H1 (cell line): ENCODE data around the gene P3R3URF. TPM values are rescaled to one million over a fixed set of nuclear protein-coding genes. Genes with fewer than 3 reads are reported as not detected.

Experiments
- CTCF ChIA-PET: fragments of 300-600 bp; sonication (Branson Sonifier 250); formaldehyde crosslinking; loops from one replicate; lab custom pipeline; 2021; ENCODE audit not compliant: partially characterized antibody; lab: Charles Lee
- POLR2A ChIA-PET: fragments of 300-600 bp; sonication (Branson Sonifier 250); formaldehyde crosslinking; loops from one replicate; lab custom pipeline; 2021; ENCODE audit warnings: inconsistent platforms; ENCODE audit not compliant: partially characterized antibody; lab: Charles Lee
- DNase-seq, 2 experiments: peaks; one replicate each; pipeline versions ENCODE4 v3.0.0 to v3.0.0-alpha.2; 2010 to 2022; ENCODE audit warnings: low spot score in 2 of 2, low read depth in 1 of 2, mixed read lengths in 1 of 2
- FAIRE-seq: peaks from 2 replicates; lab custom pipeline; 2011; peaks lifted over from hg19 to GRCh38; lab: Jason Lieb, UNC
- H2AFZ ChIP-seq: 2 replicates; pipeline ENCODE4 v1.8.1; 2012; ENCODE audit warnings: low read length, inconsistent platforms
- H2AK5ac ChIP-seq: 2 replicates; pipeline ENCODE4 v1.6.1; 2013; ENCODE audit warnings: low read depth, low read length
- H2BK120ac ChIP-seq: replicated peaks from 2 replicates; pipeline ENCODE3; 2013; ENCODE audit warnings: low read depth, low read length, inconsistent platforms
- H2BK12ac ChIP-seq: 2 replicates; pipeline ENCODE4 v1.6.1; 2013; ENCODE audit warnings: low read depth, low read length
- H2BK15ac ChIP-seq: 2 replicates; pipeline ENCODE4 v1.6.1; 2013; ENCODE audit warnings: low read length
- H2BK20ac ChIP-seq: 2 replicates; pipeline ENCODE4 v1.6.1; 2013; ENCODE audit warnings: low read length
- H2BK5ac ChIP-seq: 2 replicates; pipeline ENCODE4 v1.6.1; 2013; ENCODE audit warnings: low read depth, low read length
- H3K14ac ChIP-seq: 2 replicates; pipeline ENCODE4 v1.6.1; 2013; ENCODE audit warnings: inconsistent platforms; ENCODE audit not compliant: insufficient read length
- H3K18ac ChIP-seq: 2 replicates; pipeline ENCODE4 v1.6.1; 2013; ENCODE audit warnings: low read length; ENCODE audit errors: extremely low read depth
- H3K23ac ChIP-seq: 2 replicates; pipeline ENCODE4 v1.6.1; 2013; ENCODE audit warnings: inconsistent platforms; ENCODE audit not compliant: insufficient read length
- H3K23me2 ChIP-seq: 2 replicates; pipeline ENCODE4 v1.6.1; 2013; ENCODE audit warnings: low read depth, low read length
- H3K27ac ChIP-seq: 2 replicates; pipeline ENCODE4 v1.6.1; 2011; ENCODE audit warnings: low read depth, low read length, inconsistent platforms
- H3K27me3 ChIP-seq, 4 experiments: replicated peaks in 1 of 4; 1 replicate in 1 of 4; 2 replicates in 3 of 4; pipeline versions ENCODE4 v1.6.1 to v1.8.1; 2011 to 2013; ENCODE audit warnings: low read length in 3 of 4, mild to moderate bottlenecking in 3 of 4, inconsistent platforms in 2 of 4, mixed read lengths in 2 of 4, moderate library complexity in 1 of 4; ENCODE audit not compliant: control insufficient read depth in 3 of 4, insufficient read depth in 3 of 4; ENCODE audit errors: extremely low read depth in 1 of 4
- H3K36me3 ChIP-seq, 4 experiments: 2 replicates each; pipeline versions ENCODE4 v1.6.1 to v1.8.1; 2011 to 2013; ENCODE audit warnings: mild to moderate bottlenecking in 4 of 4, low read length in 3 of 4, moderate library complexity in 2 of 4, control low read depth in 1 of 4, inconsistent platforms in 1 of 4; ENCODE audit not compliant: insufficient read depth in 4 of 4, control insufficient read depth in 2 of 4
- H3K4ac ChIP-seq: replicated peaks from 2 replicates; pipeline ENCODE3; 2013; ENCODE audit warnings: low read length, low read depth, mixed read lengths, inconsistent platforms; ENCODE audit not compliant: insufficient read length
- H3K4me1 ChIP-seq, 4 experiments: replicated peaks in 1 of 4; 1 replicate in 1 of 4; 2 replicates in 3 of 4; pipeline versions ENCODE4 v1.6.1 to v1.8.1; 2011 to 2013; ENCODE audit warnings: low read length in 3 of 4, inconsistent platforms in 2 of 4, mixed read lengths in 1 of 4; ENCODE audit not compliant: insufficient read depth in 4 of 4, control insufficient read depth in 3 of 4
- H3K4me2 ChIP-seq, 2 experiments: 2 replicates each; pipeline versions ENCODE4 v1.6.1 to v1.8.1; 2011 to 2013; ENCODE audit warnings: low read depth in 2 of 2, low read length in 2 of 2, control low read depth in 1 of 2, inconsistent platforms in 1 of 2, mild to moderate bottlenecking in 1 of 2; ENCODE audit not compliant: insufficient read depth in 1 of 2
- H3K4me3 ChIP-seq, 4 experiments: fragments of 200-600, 300-600 bp in 1 of 4; sonication (generic), shearing (Covaris generic), sonication (Bioruptor Twin) in 1 of 4; 2 replicates each; pipeline versions ENCODE4 v1.5.1 to v1.8.1; 2011 to 2016; ENCODE audit warnings: low read length in 4 of 4, low read depth in 3 of 4, control low read depth in 2 of 4, inconsistent platforms in 2 of 4, mild to moderate bottlenecking in 2 of 4, mixed read lengths in 1 of 4, moderate library complexity in 1 of 4; ENCODE audit not compliant: insufficient read depth in 2 of 4; ENCODE audit errors: extremely low read depth in 1 of 4
- H3K56ac ChIP-seq: replicated peaks from 2 replicates; pipeline ENCODE3; 2013; ENCODE audit warnings: low read depth, mild to moderate bottlenecking, mixed read lengths, low read length, inconsistent platforms; ENCODE audit not compliant: insufficient read length
- H3K79me1 ChIP-seq: 2 replicates; pipeline ENCODE4 v1.6.1; 2013; ENCODE audit warnings: low read depth, low read length, control low read depth
- H3K79me2 ChIP-seq, 2 experiments: 2 replicates each; pipeline versions ENCODE4 v1.6.1 to v1.8.1; 2012 to 2013; ENCODE audit warnings: low read length in 2 of 2, mild to moderate bottlenecking in 2 of 2, inconsistent platforms in 1 of 2; ENCODE audit not compliant: insufficient read depth in 2 of 2, control insufficient read depth in 1 of 2
- H3K9ac ChIP-seq, 4 experiments: replicated peaks in 1 of 4; 1 replicate in 1 of 4; 2 replicates in 3 of 4; pipeline versions ENCODE4 v1.6.1 to v1.8.1; 2011 to 2013; ENCODE audit warnings: low read depth in 3 of 4, low read length in 3 of 4, control low read depth in 2 of 4, mild to moderate bottlenecking in 2 of 4, moderate library complexity in 2 of 4, inconsistent platforms in 1 of 4; ENCODE audit errors: extremely low read depth in 1 of 4
- H3K9me3 ChIP-seq, 2 experiments: 2 replicates each; pipeline versions ENCODE4 v1.6.1 to v1.8.1; 2012 to 2013; ENCODE audit warnings: mild to moderate bottlenecking in 2 of 2, moderate library complexity in 2 of 2, control low read depth in 1 of 2, inconsistent platforms in 1 of 2, low read depth in 1 of 2, low read length in 1 of 2, mixed read lengths in 1 of 2; ENCODE audit not compliant: insufficient read depth in 2 of 2
- H4K20me1 ChIP-seq, 2 experiments: replicated peaks in 1 of 2; 2 replicates each; pipeline versions ENCODE3 to v1.8.1; 2011 to 2013; ENCODE audit warnings: inconsistent platforms in 2 of 2, low read length in 2 of 2, mild to moderate bottlenecking in 1 of 2; ENCODE audit not compliant: insufficient read depth in 2 of 2, control insufficient read depth in 1 of 2
- H4K5ac ChIP-seq: 2 replicates; pipeline ENCODE4 v1.6.1; 2013; ENCODE audit warnings: low read length, low read depth, mixed read lengths, inconsistent platforms; ENCODE audit not compliant: insufficient read length
- H4K8ac ChIP-seq: 2 replicates; pipeline ENCODE4 v1.8.0; 2013; ENCODE audit warnings: mild to moderate bottlenecking, moderate library complexity, low read length, inconsistent platforms; ENCODE audit not compliant: insufficient read depth; ENCODE audit errors: extremely low read depth
- H4K91ac ChIP-seq: replicated peaks from 2 replicates; pipeline ENCODE3; 2013; ENCODE audit warnings: low read length, mixed read lengths, inconsistent platforms; ENCODE audit not compliant: insufficient read length
- CEBPB ChIP-seq: IDR thresholded peaks from 2 replicates; pipeline ENCODE4 v1.6.1; 2012; ENCODE audit warnings: low read depth, low read length
- CTBP2 ChIP-seq: IDR thresholded peaks from 2 replicates; pipeline ENCODE4 v1.7.0; 2011; ENCODE audit warnings: borderline replicate concordance, mild to moderate bottlenecking, moderate library complexity, mixed read lengths, low read length; ENCODE audit not compliant: insufficient read depth, insufficient read length
- GABPA ChIP-seq: IDR thresholded peaks from 2 replicates; pipeline ENCODE4 v1.6.1; 2011; ENCODE audit warnings: mild to moderate bottlenecking, low read length, moderate library complexity, borderline replicate concordance; ENCODE audit not compliant: insufficient read depth
- SIRT6 ChIP-seq: IDR thresholded peaks from one replicate; pipeline ENCODE4 v1.7.1; 2012; ENCODE audit warnings: low read length, inconsistent platforms
- SP4 ChIP-seq: IDR thresholded peaks from 2 replicates; pipeline ENCODE4 v1.6.1; 2012; ENCODE audit warnings: low read length, inconsistent platforms
- SUZ12 ChIP-seq: fragments of 200-600 bp; sonication (generic); IDR thresholded peaks from 2 replicates; pipeline ENCODE4 v1.6.1; 2012; ENCODE audit warnings: mild to moderate bottlenecking, inconsistent platforms, low read length, moderate library complexity, mixed read lengths
- WGBS, 2 experiments: shearing (Covaris generic) in 1 of 2; methylation state at CpG; one replicate each; pipeline versions ENCODE4 v1.1.6 to v1.1.7; 2013 to 2015; ENCODE audit warnings: low lambda C conversion rate in 2 of 2, mixed read lengths in 2 of 2, inconsistent platforms in 1 of 2, low coverage in 1 of 2, missing lambda C conversion rate in 1 of 2; ENCODE audit not compliant: insufficient replicate concordance in 2 of 2, insufficient coverage in 1 of 2, insufficient read length in 1 of 2; ENCODE audit errors: extremely low coverage in 1 of 2, missing lambda C conversion rate in 1 of 2; 5-methylcytosine and 5-hydroxymethylcytosine counted together
- polyA plus RNA-seq, 7 experiments: library from polyadenylated mRNA; depleted of rRNA in 3 of 7; stranded (reverse) in 5 of 7; unstranded in 2 of 7; fragments of >200 nt in 5 of 7; fragments of 200-250 nt in 2 of 7; gene quantifications; 1 replicate in 5 of 7; 2 replicates in 1 of 7; 4 replicates in 1 of 7; pipeline versions ENCODE4 v1.2.1 to v1.2.3, GENCODE V29; 2011 to 2013; ENCODE audit warnings: missing spikeins in 2 of 7, mixed read lengths in 2 of 7
- total RNA-seq: library from RNA; stranded (reverse); fragmentation: NEBNext Ultra II Directional; extraction: Animal tissue kit (Norgen Biotek cat#: 25700); gene quantifications from 2 replicates; pipeline ENCODE4 v1.2.1, GENCODE V29; 2021

The P3R3URF gene
- total and polyA plus RNA-seq, 2 of the 8 experiments (the other 6 are each of a cell fraction or from before 2014, with no cell fraction given) = not detected

DNA sequence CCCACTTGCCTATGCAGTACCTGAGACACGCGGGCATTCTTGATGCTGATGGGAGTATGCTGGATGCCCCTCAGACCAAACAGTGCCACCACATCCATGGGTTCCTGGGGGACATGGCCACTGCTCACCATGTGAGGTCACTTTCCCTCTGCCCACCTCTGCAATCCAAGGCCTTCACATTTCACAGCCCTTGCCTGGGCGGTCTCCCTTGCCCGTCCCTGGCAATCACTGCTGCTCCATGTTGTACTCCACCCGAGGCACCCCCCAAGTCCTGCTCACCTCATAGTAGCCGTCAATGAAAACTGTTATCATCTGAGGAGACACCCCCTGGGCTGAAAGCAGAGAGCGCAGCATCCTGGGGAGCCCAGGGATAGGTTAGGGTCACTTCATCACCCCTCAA, 17.0 kb upstream of the P3R3URF start:
- Histone ChIP-seq H3K9me3 (no peaks in the 10 kb centered on the region), H3K4me1 (peaks cover 0 to 6% (median 4%) of the 10 kb centered on the region in 4 experiments; a peak in 5 of 7 replicates), H2BK20ac (no peak overlapping the region), H2AK5ac (no peak overlapping the region), H3K36me3 (peaks cover 0 to 11% (median 9%) of the 10 kb centered on the region in 4 experiments; a peak in 5 of 8 replicates), H4K20me1 (peaks cover 0 to 3% of the 10 kb centered on the region in 2 experiments), H3K14ac (no peak overlapping the region), H4K91ac (no peak overlapping the region), H3K4ac (no peak overlapping the region), H4K8ac (0 out of 2 replicates have a peak overlapping the region, but pooled peaks have one; percentile 29), H3K4me3 (no peak overlapping the region), H2AFZ (no peak overlapping the region), H3K79me1 (no peaks in the 10 kb centered on the region), H3K4me2 (no peak overlapping the region), H4K5ac (no peak overlapping the region), H3K23me2 (peaks cover 3% of the 10 kb centered on the region; the same call in 1 of the 2 replicates), H3K27me3 (no peaks in the 10 kb centered on the region), H2BK5ac (no peak overlapping the region), H2BK15ac (no peak overlapping the region), H2BK120ac (no peak overlapping the region), H3K79me2 (no peaks in the 10 kb centered on the region), H3K9ac (no peak overlapping the region), H3K18ac (no peak overlapping the region), H3K56ac (no peak overlapping the region), H3K27ac (no peak overlapping the region), H3K23ac (no peak overlapping the region), H2BK12ac (no peak overlapping the region)
- TF ChIP-seq SUZ12 (no peak), CEBPB (no peak), CTBP2 (no peak), GABPA (no peak), SP4 (no peak), SIRT6 (no peak)
- CTCF ChIA-PET = interaction anchor here (0.6 to 5.8 kb wide), 7 partner anchors 9 to 157 kb away, joined by 3 to 35 read pairs (median 4); no protein-coding TSS in a partner anchor
- WGBS, 2 experiments = 89% methylated on average over 7 of the region's 7 CpGs; no CpG with 5 or more reads in 1 of the 2 experiments
- POLR2A ChIA-PET = interaction anchor here (1.2 to 2.3 kb wide), 4 partner anchors 10 to 18 kb away, joined by 3 to 8 read pairs (median 4); partner anchors contain the start of gene LURAP1
- no peak for DNase-seq
- FAIRE-seq = no peak
